ENCODE measurements around the gene FNDC10.

DNA sequence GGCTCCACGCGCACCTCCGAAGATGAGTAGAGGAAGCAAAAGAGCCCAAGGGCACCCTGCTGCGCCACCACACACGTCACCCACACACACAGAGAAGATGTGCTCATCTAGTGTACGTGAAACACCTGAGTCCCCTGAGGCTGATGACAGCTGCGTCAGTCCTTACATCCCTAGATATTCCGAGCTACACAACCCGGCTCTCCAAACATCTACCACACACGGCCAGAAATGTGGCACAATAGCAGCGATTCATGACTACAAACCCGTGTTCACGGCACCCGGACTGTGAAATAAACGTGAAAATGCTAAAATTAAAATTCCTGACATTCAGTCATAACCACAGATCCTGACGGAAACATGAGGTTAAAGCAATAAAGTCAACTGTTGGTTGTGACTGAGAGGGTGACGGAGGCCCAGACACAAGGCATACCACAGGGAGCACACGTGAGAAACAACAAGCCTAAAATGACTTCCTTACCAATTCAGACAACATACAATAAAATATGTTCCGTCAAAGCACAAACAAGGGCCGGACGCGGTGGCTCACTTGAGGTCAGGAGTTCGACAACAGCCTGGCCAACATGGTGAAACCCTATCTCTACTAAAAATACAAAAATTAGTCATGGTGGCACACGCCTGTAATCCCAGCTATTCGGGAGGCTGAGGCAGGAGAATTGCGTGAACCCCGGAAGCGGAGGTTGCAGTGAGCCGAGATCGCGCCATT lies 32.6 kb downstream of the FNDC10 start:
- TF ChIP-seq, protein P1, sequence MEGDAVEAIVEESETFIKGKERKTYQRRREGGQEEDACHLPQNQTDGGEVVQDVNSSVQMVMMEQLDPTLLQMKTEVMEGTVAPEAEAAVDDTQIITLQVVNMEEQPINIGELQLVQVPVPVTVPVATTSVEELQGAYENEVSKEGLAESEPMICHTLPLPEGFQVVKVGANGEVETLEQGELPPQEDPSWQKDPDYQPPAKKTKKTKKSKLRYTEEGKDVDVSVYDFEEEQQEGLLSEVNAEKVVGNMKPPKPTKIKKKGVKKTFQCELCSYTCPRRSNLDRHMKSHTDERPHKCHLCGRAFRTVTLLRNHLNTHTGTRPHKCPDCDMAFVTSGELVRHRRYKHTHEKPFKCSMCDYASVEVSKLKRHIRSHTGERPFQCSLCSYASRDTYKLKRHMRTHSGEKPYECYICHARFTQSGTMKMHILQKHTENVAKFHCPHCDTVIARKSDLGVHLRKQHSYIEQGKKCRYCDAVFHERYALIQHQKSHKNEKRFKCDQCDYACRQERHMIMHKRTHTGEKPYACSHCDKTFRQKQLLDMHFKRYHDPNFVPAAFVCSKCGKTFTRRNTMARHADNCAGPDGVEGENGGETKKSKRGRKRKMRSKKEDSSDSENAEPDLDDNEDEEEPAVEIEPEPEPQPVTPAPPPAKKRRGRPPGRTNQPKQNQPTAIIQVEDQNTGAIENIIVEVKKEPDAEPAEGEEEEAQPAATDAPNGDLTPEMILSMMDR (IDR thresholded peaks at IDR 0.05) = no peak
- no peak for TF ChIP-seq POLR2A (IDR thresholded peaks at IDR 0.05)
